ENCODE measurements around the gene FMN2. TPM values are rescaled to one million over a fixed set of nuclear protein-coding genes. Genes with fewer than 3 reads are reported as not detected.

The FMN2 gene
- total RNA-seq, 1 donor from 2014 or later: 4.3 TPM

GRCh38 chr1:240126821-240127220, 35.1 kb downstream of the FMN2 start:
- Mint-ChIP-seq H3K27me3 (peaks cover 3% of the 10 kb centered on the region), H3K36me3 (no peaks in the 10 kb centered on the region), H3K4me1 (ENCODE audit: unreplicated experiment) (peaks cover 14% of the 10 kb centered on the region), H3K27ac (no peak overlapping the region), H3K4me3 (no peak overlapping the region), H3K9me3 (peaks cover 4% of the 10 kb centered on the region)
- TF ChIP-seq CTCF (conservative IDR thresholded peaks at IDR 0.05): no peak
- no peak for DNase-seq (ENCODE audit: extremely low spot score, unreplicated experiment)

- Mint-ChIP-seq H3K36me3 (no peaks in the 10 kb centered on the region), H3K4me3 (no peak overlapping the region), H3K9me3 (peaks cover 4% of the 10 kb centered on the region), H3K27me3 (peaks cover 4% of the 10 kb centered on the region), H3K4me1 (ENCODE audit: unreplicated experiment) (peaks cover 10% of the 10 kb centered on the region), H3K27ac (no peak overlapping the region)
- no peak for TF ChIP-seq CTCF (conservative IDR thresholded peaks at IDR 0.05)
- no peak for DNase-seq (ENCODE audit: extremely low spot score, unreplicated experiment)
Measured at GRCh38 chr1:240128366-240128765, 36.7 kb downstream of the FMN2 start.

GRCh38 chr1:240134113-240134512, 42.4 kb downstream of the FMN2 start:
- no peaks in the 10 kb centered on the region for H3K4me1 Mint-ChIP-seq (ENCODE audit: unreplicated experiment)
- H3K36me3 Mint-ChIP-seq: no peaks in the 10 kb centered on the region
- H3K27ac Mint-ChIP-seq: no peak overlapping the region
- peaks cover 3% of the 10 kb centered on the region for H3K27me3 Mint-ChIP-seq
- DNase-seq (ENCODE audit: extremely low spot score, unreplicated experiment): no peak
- no peak overlapping the region for H3K4me3 Mint-ChIP-seq
- H3K9me3 Mint-ChIP-seq: no peaks in the 10 kb centered on the region
- no peak for TF ChIP-seq CTCF (conservative IDR thresholded peaks at IDR 0.05)

GRCh38 chr1:240134596-240134995, 42.9 kb downstream of the FMN2 start:
- Mint-ChIP-seq H3K9me3 (no peaks in the 10 kb centered on the region), H3K27me3 (peaks cover 3% of the 10 kb centered on the region), H3K4me3 (no peak overlapping the region), H3K4me1 (ENCODE audit: unreplicated experiment) (no peaks in the 10 kb centered on the region), H3K36me3 (no peaks in the 10 kb centered on the region), H3K27ac (no peak overlapping the region)
- TF ChIP-seq CTCF (conservative IDR thresholded peaks at IDR 0.05): no peak
- DNase-seq (ENCODE audit: extremely low spot score, unreplicated experiment): no peak

GRCh38 chr1:240136402-240136801, 44.7 kb downstream of the FMN2 start:
- no peaks in the 10 kb centered on the region for H3K4me1 Mint-ChIP-seq (ENCODE audit: unreplicated experiment)
- H3K9me3 Mint-ChIP-seq: no peaks in the 10 kb centered on the region
- no peaks in the 10 kb centered on the region for H3K36me3 Mint-ChIP-seq
- no peak overlapping the region for H3K4me3 Mint-ChIP-seq
- H3K27ac Mint-ChIP-seq: no peak overlapping the region
- peaks cover 3% of the 10 kb centered on the region for H3K27me3 Mint-ChIP-seq
- no peak for DNase-seq (ENCODE audit: extremely low spot score, unreplicated experiment)
- TF ChIP-seq CTCF (conservative IDR thresholded peaks at IDR 0.05): no peak

DNA sequence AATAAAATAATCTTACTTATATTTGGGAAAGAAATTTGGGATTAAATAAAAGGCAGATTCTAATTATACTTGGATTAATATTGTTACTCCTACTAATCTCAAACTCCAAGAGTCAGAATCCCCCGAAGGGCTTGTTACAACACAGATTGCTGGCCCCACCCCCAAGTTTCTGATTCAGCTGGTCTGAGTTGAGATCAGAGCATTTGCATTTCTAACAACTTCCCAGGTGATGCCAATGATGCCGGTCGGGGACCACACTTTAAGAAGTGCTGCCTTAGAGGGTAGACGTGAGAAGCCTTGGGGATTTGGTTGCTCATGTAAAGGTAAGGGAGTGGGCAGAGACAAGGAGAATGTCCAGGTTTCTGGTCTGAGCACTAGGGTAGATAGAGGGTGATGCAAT, 47.2 kb downstream of the FMN2 start:
- no peak for DNase-seq (ENCODE audit: extremely low spot score, unreplicated experiment)
- no peaks in the 10 kb centered on the region for H3K27me3 Mint-ChIP-seq
- no peaks in the 10 kb centered on the region for H3K9me3 Mint-ChIP-seq
- no peak overlapping the region for H3K27ac Mint-ChIP-seq
- TF ChIP-seq CTCF (conservative IDR thresholded peaks at IDR 0.05): no peak
- H3K4me3 Mint-ChIP-seq: no peak overlapping the region
- H3K36me3 Mint-ChIP-seq: no peaks in the 10 kb centered on the region
- H3K4me1 Mint-ChIP-seq (ENCODE audit: unreplicated experiment): no peaks in the 10 kb centered on the region

All from type B pancreatic cell (in vitro differentiated cells).